ENCODE data around the gene MPPED1. TPM values are rescaled to one million over a fixed set of nuclear protein-coding genes. Genes with fewer than 3 reads are reported as not detected.

The MPPED1 gene
- total and polyA plus RNA-seq, 4 donors: 0.89 to 6.5 (median 4.1) TPM

DNA sequence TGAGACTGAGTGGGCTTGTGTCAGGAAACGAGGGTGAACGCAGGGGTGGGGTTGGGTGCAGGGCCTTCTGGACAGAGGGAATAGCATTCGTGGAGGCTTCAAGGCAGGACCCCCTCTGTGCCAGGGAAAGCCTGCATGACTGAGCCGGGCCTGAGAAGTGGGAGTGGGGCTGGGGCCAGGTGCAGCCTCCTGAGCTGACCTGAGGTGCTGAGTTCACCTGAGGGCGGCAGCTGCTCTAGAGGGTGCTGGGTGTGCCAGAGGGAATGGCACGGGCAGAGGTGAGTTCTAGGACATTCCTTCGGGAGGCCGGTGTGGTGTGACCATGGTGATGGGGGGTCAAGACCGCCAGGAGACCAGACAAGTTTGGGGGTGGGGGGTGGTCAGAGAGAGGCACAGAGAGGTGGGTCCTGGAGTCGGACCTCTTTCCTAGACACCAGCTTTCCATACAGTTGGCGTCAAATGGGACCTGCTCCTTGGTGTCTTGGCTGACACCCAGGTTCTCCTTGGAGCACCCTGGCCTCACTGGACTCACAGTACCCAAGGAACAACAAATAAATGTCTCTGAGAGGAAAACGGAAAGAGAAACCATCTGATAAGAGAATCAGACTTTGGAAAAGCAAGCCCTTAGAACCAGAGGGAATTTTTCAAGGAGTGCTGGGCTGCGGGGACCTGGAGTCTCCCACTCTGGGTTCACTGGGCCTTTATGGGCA lies 7.7 kb downstream of the MPPED1 start:
- Histone ChIP-seq H3K9ac (ENCODE audit: low read depth in 1 of 2, low read length in 2 of 2) (no peak overlapping the region), H3K27ac (ENCODE audit: low read depth in 1 of 2, low read length in 2 of 2) (no peak overlapping the region), H3K4me3 (ENCODE audit: low read depth in 1 of 3, low read length in 3 of 3) (no peak overlapping the region), H3K36me3 (ENCODE audit: control insufficient read depth in 4 of 4, insufficient read depth in 3 of 4, low read depth in 1 of 4, low read length in 3 of 4) (no peaks in the 10 kb centered on the region), H3K27me3 (ENCODE audit: control insufficient read depth in 4 of 4, insufficient read depth in 4 of 4, low read length in 3 of 4) (no peaks in the 10 kb centered on the region), H3K9me3 (ENCODE audit: control insufficient read depth in 4 of 4, low read length in 3 of 4) (no peaks in the 10 kb centered on the region), H3K4me1 (ENCODE audit: control insufficient read depth in 4 of 4, insufficient read depth in 4 of 4, low read length in 3 of 4) (no peaks in the 10 kb centered on the region)
- DNase-seq (ENCODE audit: low spot score): no peak
- 81% methylated on average over 13 of the region's 13 CpGs for WGBS
- no peak for TF ChIP-seq SP1 (IDR thresholded peaks at IDR 0.05)
- no peak for TF ChIP-seq NR2F2 (IDR thresholded peaks at IDR 0.05)

DNA sequence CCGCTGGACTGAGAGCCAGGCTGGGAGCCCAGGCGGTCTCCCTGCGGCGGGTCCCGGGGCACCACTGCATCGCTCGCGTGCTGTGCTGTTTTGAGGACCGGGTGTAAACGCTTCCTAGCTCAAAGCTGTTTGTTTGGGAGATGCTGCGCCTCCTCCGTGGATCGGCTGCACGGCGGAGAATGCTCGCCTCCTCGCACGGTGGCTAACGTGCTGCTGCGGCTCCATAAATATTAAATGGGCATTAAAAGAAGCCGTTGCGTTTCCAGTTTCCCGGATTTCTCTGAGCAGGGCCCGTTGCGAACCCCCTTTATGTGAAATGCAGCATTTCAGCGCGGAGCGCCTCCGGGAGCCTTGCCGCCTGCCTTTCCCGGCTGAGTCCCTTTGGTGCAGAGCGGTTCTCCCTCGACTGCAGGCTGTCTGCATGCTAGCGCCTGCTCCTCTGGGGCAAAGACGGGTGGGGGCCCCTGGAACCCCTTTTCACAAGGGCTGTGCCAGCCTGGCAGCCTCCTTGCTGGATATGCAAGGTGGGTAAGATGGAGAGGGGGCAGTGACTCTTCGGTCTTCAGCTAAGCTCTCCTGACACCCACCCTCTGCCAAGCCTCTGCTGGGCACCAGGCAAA lies 9.3 kb downstream of the MPPED1 start:
- DNase-seq (ENCODE audit: low spot score): no peak
- Histone ChIP-seq H3K36me3 (ENCODE audit: control insufficient read depth in 4 of 4, insufficient read depth in 3 of 4, low read depth in 1 of 4, low read length in 3 of 4) (no peaks in the 10 kb centered on the region), H3K4me1 (ENCODE audit: control insufficient read depth in 4 of 4, insufficient read depth in 4 of 4, low read length in 3 of 4) (no peaks in the 10 kb centered on the region), H3K9me3 (ENCODE audit: control insufficient read depth in 4 of 4, low read length in 3 of 4) (no peaks in the 10 kb centered on the region), H3K27ac (ENCODE audit: low read depth in 1 of 2, low read length in 2 of 2) (no peak overlapping the region), H3K9ac (ENCODE audit: low read depth in 1 of 2, low read length in 2 of 2) (no peak overlapping the region), H3K27me3 (ENCODE audit: control insufficient read depth in 4 of 4, insufficient read depth in 4 of 4, low read length in 3 of 4) (no peaks in the 10 kb centered on the region), H3K4me3 (ENCODE audit: low read depth in 1 of 3, low read length in 3 of 3) (no peak overlapping the region)
- TF ChIP-seq EGR1 (IDR thresholded peaks at IDR 0.05; ENCODE audit: low read depth in 2 of 2) (no peak), FOXA1 (IDR thresholded peaks at IDR 0.05) (no peak), JUND (IDR thresholded peaks at IDR 0.05) (no peak), HNF4G (IDR thresholded peaks at IDR 0.05) (no peak), NR2F2 (IDR thresholded peaks at IDR 0.05) (no peak), GABPA (IDR thresholded peaks at IDR 0.05 in 1 of 2, conservative IDR thresholded peaks at IDR 0.05 in 1 of 2) (no peak), SP1 (IDR thresholded peaks at IDR 0.05) (no peak), YY1 (IDR thresholded peaks at IDR 0.05) (no peak)
- TF ChIP-seq, protein P1, sequence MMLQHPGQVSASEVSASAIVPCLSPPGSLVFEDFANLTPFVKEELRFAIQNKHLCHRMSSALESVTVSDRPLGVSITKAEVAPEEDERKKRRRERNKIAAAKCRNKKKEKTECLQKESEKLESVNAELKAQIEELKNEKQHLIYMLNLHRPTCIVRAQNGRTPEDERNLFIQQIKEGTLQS (IDR thresholded peaks at IDR 0.05): no peak
- TF ChIP-seq, protein P2, sequence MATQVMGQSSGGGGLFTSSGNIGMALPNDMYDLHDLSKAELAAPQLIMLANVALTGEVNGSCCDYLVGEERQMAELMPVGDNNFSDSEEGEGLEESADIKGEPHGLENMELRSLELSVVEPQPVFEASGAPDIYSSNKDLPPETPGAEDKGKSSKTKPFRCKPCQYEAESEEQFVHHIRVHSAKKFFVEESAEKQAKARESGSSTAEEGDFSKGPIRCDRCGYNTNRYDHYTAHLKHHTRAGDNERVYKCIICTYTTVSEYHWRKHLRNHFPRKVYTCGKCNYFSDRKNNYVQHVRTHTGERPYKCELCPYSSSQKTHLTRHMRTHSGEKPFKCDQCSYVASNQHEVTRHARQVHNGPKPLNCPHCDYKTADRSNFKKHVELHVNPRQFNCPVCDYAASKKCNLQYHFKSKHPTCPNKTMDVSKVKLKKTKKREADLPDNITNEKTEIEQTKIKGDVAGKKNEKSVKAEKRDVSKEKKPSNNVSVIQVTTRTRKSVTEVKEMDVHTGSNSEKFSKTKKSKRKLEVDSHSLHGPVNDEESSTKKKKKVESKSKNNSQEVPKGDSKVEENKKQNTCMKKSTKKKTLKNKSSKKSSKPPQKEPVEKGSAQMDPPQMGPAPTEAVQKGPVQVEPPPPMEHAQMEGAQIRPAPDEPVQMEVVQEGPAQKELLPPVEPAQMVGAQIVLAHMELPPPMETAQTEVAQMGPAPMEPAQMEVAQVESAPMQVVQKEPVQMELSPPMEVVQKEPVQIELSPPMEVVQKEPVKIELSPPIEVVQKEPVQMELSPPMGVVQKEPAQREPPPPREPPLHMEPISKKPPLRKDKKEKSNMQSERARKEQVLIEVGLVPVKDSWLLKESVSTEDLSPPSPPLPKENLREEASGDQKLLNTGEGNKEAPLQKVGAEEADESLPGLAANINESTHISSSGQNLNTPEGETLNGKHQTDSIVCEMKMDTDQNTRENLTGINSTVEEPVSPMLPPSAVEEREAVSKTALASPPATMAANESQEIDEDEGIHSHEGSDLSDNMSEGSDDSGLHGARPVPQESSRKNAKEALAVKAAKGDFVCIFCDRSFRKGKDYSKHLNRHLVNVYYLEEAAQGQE (IDR thresholded peaks at IDR 0.05): no peak
- TF ChIP-seq, protein P3, sequence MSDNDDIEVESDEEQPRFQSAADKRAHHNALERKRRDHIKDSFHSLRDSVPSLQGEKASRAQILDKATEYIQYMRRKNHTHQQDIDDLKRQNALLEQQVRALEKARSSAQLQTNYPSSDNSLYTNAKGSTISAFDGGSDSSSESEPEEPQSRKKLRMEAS (IDR thresholded peaks at IDR 0.05): no peak
- TF ChIP-seq, protein P4, sequence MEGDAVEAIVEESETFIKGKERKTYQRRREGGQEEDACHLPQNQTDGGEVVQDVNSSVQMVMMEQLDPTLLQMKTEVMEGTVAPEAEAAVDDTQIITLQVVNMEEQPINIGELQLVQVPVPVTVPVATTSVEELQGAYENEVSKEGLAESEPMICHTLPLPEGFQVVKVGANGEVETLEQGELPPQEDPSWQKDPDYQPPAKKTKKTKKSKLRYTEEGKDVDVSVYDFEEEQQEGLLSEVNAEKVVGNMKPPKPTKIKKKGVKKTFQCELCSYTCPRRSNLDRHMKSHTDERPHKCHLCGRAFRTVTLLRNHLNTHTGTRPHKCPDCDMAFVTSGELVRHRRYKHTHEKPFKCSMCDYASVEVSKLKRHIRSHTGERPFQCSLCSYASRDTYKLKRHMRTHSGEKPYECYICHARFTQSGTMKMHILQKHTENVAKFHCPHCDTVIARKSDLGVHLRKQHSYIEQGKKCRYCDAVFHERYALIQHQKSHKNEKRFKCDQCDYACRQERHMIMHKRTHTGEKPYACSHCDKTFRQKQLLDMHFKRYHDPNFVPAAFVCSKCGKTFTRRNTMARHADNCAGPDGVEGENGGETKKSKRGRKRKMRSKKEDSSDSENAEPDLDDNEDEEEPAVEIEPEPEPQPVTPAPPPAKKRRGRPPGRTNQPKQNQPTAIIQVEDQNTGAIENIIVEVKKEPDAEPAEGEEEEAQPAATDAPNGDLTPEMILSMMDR (IDR thresholded peaks at IDR 0.05; ENCODE audit: low read depth, low read length, missing input control): no peak
- TF ChIP-seq, protein P5, sequence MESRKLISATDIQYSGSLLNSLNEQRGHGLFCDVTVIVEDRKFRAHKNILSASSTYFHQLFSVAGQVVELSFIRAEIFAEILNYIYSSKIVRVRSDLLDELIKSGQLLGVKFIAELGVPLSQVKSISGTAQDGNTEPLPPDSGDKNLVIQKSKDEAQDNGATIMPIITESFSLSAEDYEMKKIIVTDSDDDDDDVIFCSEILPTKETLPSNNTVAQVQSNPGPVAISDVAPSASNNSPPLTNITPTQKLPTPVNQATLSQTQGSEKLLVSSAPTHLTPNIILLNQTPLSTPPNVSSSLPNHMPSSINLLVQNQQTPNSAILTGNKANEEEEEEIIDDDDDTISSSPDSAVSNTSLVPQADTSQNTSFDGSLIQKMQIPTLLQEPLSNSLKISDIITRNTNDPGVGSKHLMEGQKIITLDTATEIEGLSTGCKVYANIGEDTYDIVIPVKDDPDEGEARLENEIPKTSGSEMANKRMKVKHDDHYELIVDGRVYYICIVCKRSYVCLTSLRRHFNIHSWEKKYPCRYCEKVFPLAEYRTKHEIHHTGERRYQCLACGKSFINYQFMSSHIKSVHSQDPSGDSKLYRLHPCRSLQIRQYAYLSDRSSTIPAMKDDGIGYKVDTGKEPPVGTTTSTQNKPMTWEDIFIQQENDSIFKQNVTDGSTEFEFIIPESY (IDR thresholded peaks at IDR 0.05): no peak
- 85% methylated on average over 36 of the region's 36 CpGs for WGBS

Measured in liver (tissue), 9 donors.